HepG2 (cell line): ENCODE measurements around the gene PTGR3. TPM values are rescaled to one million over a fixed set of nuclear protein-coding genes. Genes with fewer than 3 reads are reported as not detected.

Source experiments
- ATAC-seq: fragments of 200-7000 bp; cut with Tn5 transposase; 3 replicates; pipeline ENCODE4 v1.9.1; 2020; ENCODE audit warnings: mild to moderate bottlenecking, moderate library complexity
- BruUV-seq: library from RNA; stranded (reverse); fragments of 400-500 nt; replicated peaks from 2 replicates; lab custom pipeline; 2021; lab: Mats Ljungman, UMichigan
- CTCF ChIA-PET: fragments of 300-600 bp; formaldehyde crosslinking; extraction: SDS; loops from one replicate; lab custom pipeline; 2021; ENCODE audit warnings: low total read pairs, inconsistent platforms, low intra/inter-chr PET ratio; lab: Yijun Ruan, JAX
- POLR2A ChIA-PET: fragments of 350-600 bp; sonication (Branson Sonifier 250); formaldehyde crosslinking; loops from one replicate; lab custom pipeline; 2020; ENCODE audit warnings: antibody characterized with exemption, inconsistent platforms; lab: Yijun Ruan, JAX
- DNase-seq: peaks from one replicate; pipeline ENCODE4 v3.0.0-alpha.2; 2015; ENCODE audit warnings: low spot score
- FAIRE-seq: peaks from 3 replicates; lab custom pipeline; 2011; peaks lifted over from hg19 to GRCh38; lab: Jason Lieb, UNC
- H2AFZ ChIP-seq: one replicate; pipeline ENCODE4 v1.6.1; 2011; ENCODE audit warnings: low read length, inconsistent platforms
- H3K27ac ChIP-seq: fragments of 300-600 bp; 3 replicates; pipeline ENCODE4 v1.8.0; 2011; ENCODE audit warnings: mixed run types, mild to moderate bottlenecking, mixed read lengths, low read length, inconsistent platforms; ENCODE audit not compliant: insufficient read depth; ENCODE audit errors: extremely low read length
- H3K27me3 ChIP-seq, 2 experiments: fragments of 200-600 bp in 1 of 2; 2 replicates in 1 of 2; 3 replicates in 1 of 2; pipeline versions ENCODE4 v1.6.0 to v1.8.0; 2011; ENCODE audit warnings: low read length in 2 of 2, mild to moderate bottlenecking in 2 of 2, moderate library complexity in 2 of 2, inconsistent platforms in 1 of 2; ENCODE audit not compliant: insufficient read depth in 2 of 2, control insufficient read depth in 1 of 2
- H3K36me3 ChIP-seq, 2 experiments: fragments of 200-600 bp in 1 of 2; replicated peaks in 1 of 2; 2 replicates in 1 of 2; 3 replicates in 1 of 2; pipeline versions ENCODE4 v1.5.1 to v1.8.0; 2011; ENCODE audit warnings: low read length in 2 of 2, inconsistent platforms in 1 of 2; ENCODE audit not compliant: insufficient read depth in 2 of 2, control insufficient read depth in 1 of 2
- H3K4me1 ChIP-seq: 2 replicates; pipeline ENCODE4 v1.5.1; 2012; ENCODE audit warnings: low read length, inconsistent platforms; ENCODE audit not compliant: insufficient read depth
- H3K4me2 ChIP-seq: 2 replicates; pipeline ENCODE4 v1.6.0; 2011; ENCODE audit warnings: low read depth, low read length, inconsistent platforms
- H3K4me3 ChIP-seq, 3 experiments: fragments of 200-600 bp in 1 of 3; sonication (generic), shearing (Covaris generic) in 1 of 3; replicated peaks in 1 of 3; 2 replicates each; pipeline ENCODE4 v1.5.1; 2011 to 2016; ENCODE audit warnings: low read length in 3 of 3, inconsistent platforms in 2 of 3, low read depth in 2 of 3, mild to moderate bottlenecking in 2 of 3, control low read depth in 1 of 3, mixed read lengths in 1 of 3; ENCODE audit not compliant: insufficient read depth in 1 of 3
- H3K79me2 ChIP-seq: one replicate; pipeline ENCODE4 v1.6.1; 2011; ENCODE audit warnings: low read length, inconsistent platforms; ENCODE audit not compliant: insufficient read depth
- H3K9ac ChIP-seq: 2 replicates; pipeline ENCODE4 v1.6.0; 2011; ENCODE audit warnings: mild to moderate bottlenecking, low read depth, low read length, inconsistent platforms; ENCODE audit not compliant: insufficient read depth
- H3K9me3 ChIP-seq: 2 replicates; pipeline ENCODE4 v1.5.1; 2012; ENCODE audit warnings: mild to moderate bottlenecking, low read length
- H4K20me1 ChIP-seq: 2 replicates; pipeline ENCODE4 v1.6.0; 2011; ENCODE audit warnings: inconsistent platforms, mild to moderate bottlenecking, low read length, moderate library complexity; ENCODE audit not compliant: insufficient read depth
- BORCS8-MEF2B ChIP-seq: sonication (generic); formaldehyde crosslinking; IDR thresholded peaks from 2 replicates; pipeline ENCODE4 v1.8.0; 2022; ENCODE audit warnings: mild to moderate bottlenecking, missing genetic modification reagents
- CCDC6 ChIP-seq: sonication (generic); formaldehyde crosslinking; IDR thresholded peaks from 2 replicates; pipeline ENCODE4 v1.8.1; 2022; ENCODE audit warnings: mild to moderate bottlenecking, missing genetic modification reagents, moderate library complexity
- CTCF ChIP-seq: sonication (generic); formaldehyde crosslinking; IDR thresholded peaks from 2 replicates; pipeline ENCODE4 v1.5.0; 2020; ENCODE audit warnings: mild to moderate bottlenecking, missing genetic modification reagents, moderate library complexity
- FOSL2 ChIP-seq: sonication (generic); formaldehyde crosslinking; IDR thresholded peaks from 2 replicates; pipeline ENCODE4 v1.4.0; 2020; ENCODE audit warnings: missing genetic modification reagents
- GABPA ChIP-seq, 2 experiments: IDR thresholded peaks; 2 replicates each; pipeline ENCODE4 v1.6.1; 2011 to 2016; ENCODE audit warnings: low read depth in 2 of 2, low read length in 1 of 2, missing biosample characterization in 1 of 2, missing genetic modification characterization in 1 of 2
- GPN1 ChIP-seq: sonication (generic); formaldehyde crosslinking; IDR thresholded peaks from 2 replicates; pipeline ENCODE4 v1.5.1; 2020; ENCODE audit warnings: missing genetic modification reagents, borderline replicate concordance
- JDP2 ChIP-seq: sonication (generic); formaldehyde crosslinking; IDR thresholded peaks from 2 replicates; pipeline ENCODE4 v1.8.1; 2022; ENCODE audit warnings: missing genetic modification reagents, borderline replicate concordance
- KLF12 ChIP-seq: sonication (generic); formaldehyde crosslinking; IDR thresholded peaks from 2 replicates; pipeline ENCODE4 v1.4.0; 2020; ENCODE audit warnings: missing genetic modification reagents, borderline replicate concordance
- LBX2 ChIP-seq: sonication (generic); formaldehyde crosslinking; IDR thresholded peaks from 2 replicates; pipeline ENCODE4 v1.5.0; 2020; ENCODE audit warnings: missing genetic modification reagents, mild to moderate bottlenecking, borderline replicate concordance
- NR2F6 ChIP-seq, 2 experiments: IDR thresholded peaks; 2 replicates each; pipeline ENCODE4 v1.6.1; 2016; ENCODE audit warnings: antibody characterized with exemption in 1 of 2, mild to moderate bottlenecking in 1 of 2
- PAF1 ChIP-seq: IDR thresholded peaks from 2 replicates; pipeline ENCODE4 v1.6.1; 2016; ENCODE audit warnings: missing genetic modification reagents, missing compliant biosample characterization
- PRPF4 ChIP-seq: fragments of 200-400 bp; formaldehyde crosslinking; IDR thresholded peaks from 2 replicates; pipeline ENCODE4 v1.6.1; 2016; ENCODE audit warnings: low read length, low read depth; ENCODE audit not compliant: poor library complexity, severe bottlenecking
- U2AF2 ChIP-seq: fragments of 200-400 bp; formaldehyde crosslinking; IDR thresholded peaks from 2 replicates; pipeline ENCODE4 v1.6.1; 2017; ENCODE audit warnings: low read depth, mild to moderate bottlenecking, low read length
- ZNF251 ChIP-seq: sonication (generic); formaldehyde crosslinking; IDR thresholded peaks from 2 replicates; pipeline ENCODE4 v1.9.0; 2021; ENCODE audit warnings: mild to moderate bottlenecking, missing genetic modification reagents
- ZNF737 ChIP-seq: sonication (generic); formaldehyde crosslinking; IDR thresholded peaks from 2 replicates; pipeline ENCODE4 v1.5.0; 2020; ENCODE audit warnings: missing genetic modification reagents, mild to moderate bottlenecking, borderline replicate concordance
- ZNF746 ChIP-seq: sonication (generic); formaldehyde crosslinking; IDR thresholded peaks from 2 replicates; pipeline ENCODE4 v1.8.0; 2022; ENCODE audit warnings: mild to moderate bottlenecking, missing genetic modification reagents
- WGBS: methylation state at CpG from one replicate; pipeline ENCODE4 v1.1.6; 2017; ENCODE audit warnings: low lambda C conversion rate; 5-methylcytosine and 5-hydroxymethylcytosine counted together
- in situ Hi-C: cut with HindIII; loops from 2 replicates; pipeline ENCODE4 v1.10.0; 2017; ENCODE audit warnings: low pct_unique_long_range_greater_than_20kb; ENCODE audit not compliant: extremely low pct_ligation_motif_present
- intact Hi-C: fragments of 100-400 bp; cut with micrococcal nuclease; formaldehyde crosslinking; loops from one replicate; pipeline ENCODE4 v1.10.0; 2022; ENCODE audit not compliant: unreplicated experiment
- polyA plus RNA-seq, 8 experiments: library from polyadenylated mRNA; depleted of rRNA in 3 of 8; stranded (reverse) in 7 of 8; unstranded in 1 of 8; fragments of >200 nt; fragmentation: Illumina TruSeq in 4 of 8; extraction: Trizol in 4 of 8; gene quantifications; 2 replicates each; pipeline versions ENCODE4 v1.2.1 to v1.2.3, GENCODE V29; 2011 to 2016; ENCODE audit warnings: low read depth in 4 of 8, missing spikeins in 1 of 8, mixed read lengths in 1 of 8; ENCODE audit not compliant: insufficient read depth in 1 of 8
- total RNA-seq, 5 experiments: library from RNA; depleted of rRNA; stranded (reverse); fragments of >200 nt; fragmentation: Illumina TruSeq; extraction: Trizol; gene quantifications; 2 replicates each; pipeline ENCODE4 v1.2.3, GENCODE V29; 2016; ENCODE audit warnings: low read depth in 1 of 5
- TF ChIP-seq, protein P1 (sequence below): sonication (generic); formaldehyde crosslinking; IDR thresholded peaks from 2 replicates; pipeline ENCODE4 v1.4.0; 2020; ENCODE audit warnings: mild to moderate bottlenecking, low read depth, missing genetic modification reagents
- TF ChIP-seq, protein P2 (sequence below): sonication (generic); formaldehyde crosslinking; IDR thresholded peaks from 2 replicates; pipeline ENCODE4 v1.5.0; 2020; ENCODE audit warnings: mild to moderate bottlenecking, missing genetic modification reagents

PTGR3 gene
- total and polyA plus RNA-seq, 2 of the 13 experiments (the other 11 are each of a cell fraction or from before 2014, with no cell fraction given), result 11.5 to 25.3 TPM

- TF ChIP-seq, protein P1, sequence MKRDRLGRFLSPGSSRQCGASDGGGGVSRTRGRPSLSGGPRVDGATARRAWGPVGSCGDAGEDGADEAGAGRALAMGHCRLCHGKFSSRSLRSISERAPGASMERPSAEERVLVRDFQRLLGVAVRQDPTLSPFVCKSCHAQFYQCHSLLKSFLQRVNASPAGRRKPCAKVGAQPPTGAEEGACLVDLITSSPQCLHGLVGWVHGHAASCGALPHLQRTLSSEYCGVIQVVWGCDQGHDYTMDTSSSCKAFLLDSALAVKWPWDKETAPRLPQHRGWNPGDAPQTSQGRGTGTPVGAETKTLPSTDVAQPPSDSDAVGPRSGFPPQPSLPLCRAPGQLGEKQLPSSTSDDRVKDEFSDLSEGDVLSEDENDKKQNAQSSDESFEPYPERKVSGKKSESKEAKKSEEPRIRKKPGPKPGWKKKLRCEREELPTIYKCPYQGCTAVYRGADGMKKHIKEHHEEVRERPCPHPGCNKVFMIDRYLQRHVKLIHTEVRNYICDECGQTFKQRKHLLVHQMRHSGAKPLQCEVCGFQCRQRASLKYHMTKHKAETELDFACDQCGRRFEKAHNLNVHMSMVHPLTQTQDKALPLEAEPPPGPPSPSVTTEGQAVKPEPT (CRISPR knock-in tag), result no peak
- TF ChIP-seq PRPF4 (no peak), GPN1 (no peak)
Observed at GRCh38 chr18:75238100-75238499, 29.2 kb upstream of the PTGR3 start (continued).

DNA sequence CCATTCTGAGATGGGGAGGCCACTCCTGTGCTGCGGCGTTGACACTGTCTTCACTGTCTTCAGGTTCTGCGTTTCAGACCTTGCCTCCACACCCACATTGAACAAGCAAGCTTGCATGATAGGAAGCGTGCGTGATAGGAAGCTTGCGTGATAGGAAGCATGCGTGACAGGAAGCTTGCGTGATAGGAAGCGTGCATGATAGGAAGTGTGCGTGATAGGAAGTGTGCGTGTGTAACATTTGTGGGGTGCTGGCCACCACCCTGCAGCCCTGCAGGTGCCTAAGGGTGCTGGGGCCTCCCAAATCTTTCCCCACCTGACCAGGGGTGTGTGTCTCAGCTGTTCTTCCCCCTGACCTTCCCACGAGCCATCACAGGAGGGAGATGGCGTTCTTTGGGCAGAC lies 27.0 kb upstream of the PTGR3 start:
- 0 out of 2 replicates have a peak, but pooled peaks cover 5% of the 10 kb centered on the region for H3K9me3 ChIP-seq
- FAIRE-seq (no peak), ATAC-seq (no peak), DNase-seq (no peak)
- H3K9ac ChIP-seq, result no peak overlapping the region
- intact Hi-C loops, result no loop called here
- no peaks in the 10 kb centered on the region for H3K4me1 ChIP-seq
- ChIA-PET CTCF (no interaction called here), POLR2A (no interaction called here)
- in situ Hi-C loops, result no loop called here
- H4K20me1 ChIP-seq, result no peaks in the 10 kb centered on the region
- peaks cover 0 to 6% of the 10 kb centered on the region in 2 experiments; a peak in 1 of 5 replicates for H3K36me3 ChIP-seq
- no peak overlapping the region for H3K27ac ChIP-seq
- no peak overlapping the region for H3K4me2 ChIP-seq
- no TSS peak for BruUV-seq
- H3K4me3 ChIP-seq, result no peak overlapping the region
- H3K27me3 ChIP-seq, result no peaks in the 10 kb centered on the region
- H3K79me2 ChIP-seq, result peaks cover 3% of the 10 kb centered on the region
- no peak overlapping the region for H2AFZ ChIP-seq
- WGBS, result 96% methylated on average over 13 of the region's 13 CpGs
- TF ChIP-seq NR2F6 (IDR thresholded peaks at IDR 0.05) (no peak), NR2F6 (CRISPR knock-in tag; IDR thresholded peaks at IDR 0.05) (no peak), PAF1 (no peak), LBX2 (CRISPR knock-in tag) (no peak), ZNF251 (CRISPR knock-in tag) (no peak), U2AF2 (no peak), BORCS8-MEF2B (no peak), ZNF737 (CRISPR knock-in tag) (no peak), JDP2 (CRISPR knock-in tag) (no peak), FOSL2 (CRISPR knock-in tag) (no peak), CCDC6 (CRISPR knock-in tag) (no peak), CTCF (CRISPR knock-in tag) (no peak), ZNF746 (CRISPR knock-in tag) (no peak), GABPA (IDR thresholded peaks at IDR 0.05; ENCODE audit: low read depth, low read length) (no peak), GABPA (CRISPR knock-in tag; IDR thresholded peaks at IDR 0.05; ENCODE audit: low read depth) (no peak), KLF12 (CRISPR knock-in tag) (no peak)
- TF ChIP-seq, protein P2, sequence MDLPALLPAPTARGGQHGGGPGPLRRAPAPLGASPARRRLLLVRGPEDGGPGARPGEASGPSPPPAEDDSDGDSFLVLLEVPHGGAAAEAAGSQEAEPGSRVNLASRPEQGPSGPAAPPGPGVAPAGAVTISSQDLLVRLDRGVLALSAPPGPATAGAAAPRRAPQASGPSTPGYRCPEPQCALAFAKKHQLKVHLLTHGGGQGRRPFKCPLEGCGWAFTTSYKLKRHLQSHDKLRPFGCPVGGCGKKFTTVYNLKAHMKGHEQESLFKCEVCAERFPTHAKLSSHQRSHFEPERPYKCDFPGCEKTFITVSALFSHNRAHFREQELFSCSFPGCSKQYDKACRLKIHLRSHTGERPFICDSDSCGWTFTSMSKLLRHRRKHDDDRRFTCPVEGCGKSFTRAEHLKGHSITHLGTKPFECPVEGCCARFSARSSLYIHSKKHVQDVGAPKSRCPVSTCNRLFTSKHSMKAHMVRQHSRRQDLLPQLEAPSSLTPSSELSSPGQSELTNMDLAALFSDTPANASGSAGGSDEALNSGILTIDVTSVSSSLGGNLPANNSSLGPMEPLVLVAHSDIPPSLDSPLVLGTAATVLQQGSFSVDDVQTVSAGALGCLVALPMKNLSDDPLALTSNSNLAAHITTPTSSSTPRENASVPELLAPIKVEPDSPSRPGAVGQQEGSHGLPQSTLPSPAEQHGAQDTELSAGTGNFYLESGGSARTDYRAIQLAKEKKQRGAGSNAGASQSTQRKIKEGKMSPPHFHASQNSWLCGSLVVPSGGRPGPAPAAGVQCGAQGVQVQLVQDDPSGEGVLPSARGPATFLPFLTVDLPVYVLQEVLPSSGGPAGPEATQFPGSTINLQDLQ (CRISPR knock-in tag), result no peak
